GM19438 (cell line): Measurements from ENCODE around the gene SNTG2.
"Not testable (repeated sequence)": the region's sequence is repeated elsewhere in the genome, so short reads cannot be mapped to it uniquely, and the experiment has no call there.

Experiments
- ATAC-seq: cut with Tn5 transposase; IDR thresholded peaks from one replicate; pipeline ENCODE4 v1.9.1; 2021; ENCODE audit warnings: low read depth; ENCODE audit not compliant: unreplicated experiment

SNTG2 gene

DNA sequence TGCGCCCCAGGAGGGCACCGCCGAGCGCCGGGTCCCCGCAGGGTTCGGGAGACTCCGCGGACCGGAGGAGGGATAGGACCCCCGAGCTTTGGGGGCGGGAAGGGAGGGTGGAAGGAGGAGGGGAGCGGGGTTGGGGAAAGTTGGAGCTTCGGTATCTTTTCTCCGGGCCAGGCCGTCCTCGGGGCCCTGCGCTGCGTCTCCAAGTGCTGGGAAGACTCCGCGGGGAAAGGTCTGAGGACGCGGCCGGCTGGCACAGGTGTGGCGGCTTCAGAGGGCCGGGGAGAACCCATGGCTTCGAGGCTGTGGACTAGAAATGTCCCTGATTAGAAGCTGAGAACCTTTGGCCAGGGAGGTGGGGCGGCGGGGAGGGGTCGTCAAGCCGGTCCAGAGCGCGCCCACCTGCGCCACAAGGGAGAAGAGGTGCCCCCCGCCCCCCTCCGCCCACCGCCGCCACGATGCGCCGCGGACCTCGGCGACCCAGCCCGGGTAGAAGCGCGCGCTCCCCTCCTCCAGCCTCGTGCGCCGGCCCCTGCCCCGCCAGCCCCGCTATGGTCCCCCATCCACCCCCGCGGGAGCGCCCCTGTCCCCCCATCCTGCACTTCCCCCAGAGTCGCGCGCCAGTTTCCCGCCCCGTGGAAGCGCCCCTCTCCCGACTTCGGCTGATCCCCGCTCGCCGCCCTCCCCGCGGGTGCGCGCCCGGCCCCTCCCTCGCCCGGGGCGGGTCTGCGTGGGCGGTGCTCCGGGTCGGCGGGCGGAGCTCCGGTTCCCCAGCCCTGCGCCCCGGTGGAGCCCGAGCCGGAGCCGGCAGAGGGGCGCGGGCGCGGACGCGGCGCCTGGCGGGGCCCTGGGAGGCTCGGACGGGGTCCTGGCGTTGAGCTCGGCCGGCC is at the start of gene SNTG2:
TSS of gene SNTG2 (plus strand) at position 770 of the 887 bp plus-strand sequence. CDS start 148 bp downstream, outside the sequence.
- no peak for ATAC-seq

DNA sequence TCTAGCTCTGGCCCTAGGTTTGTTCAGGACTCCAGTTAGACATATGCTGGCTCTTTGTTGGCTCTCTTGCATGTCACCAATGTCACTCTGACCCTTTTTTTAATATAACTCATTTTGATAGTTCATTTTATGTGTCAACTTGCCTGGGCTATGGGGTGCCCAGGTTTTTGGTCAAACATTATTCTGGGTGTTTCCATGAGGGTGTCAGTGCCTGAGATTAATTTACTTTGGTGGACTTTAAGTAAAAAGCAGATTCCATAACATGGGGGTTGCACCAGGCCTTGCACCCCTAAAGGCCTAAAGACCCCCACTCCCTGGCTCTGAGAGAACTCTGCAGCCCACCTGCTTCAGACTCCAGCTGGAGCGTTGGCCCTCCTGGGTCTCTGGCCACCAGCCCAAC is 48.1 kb upstream of the SNTG2 start:
- no peak for ATAC-seq

DNA sequence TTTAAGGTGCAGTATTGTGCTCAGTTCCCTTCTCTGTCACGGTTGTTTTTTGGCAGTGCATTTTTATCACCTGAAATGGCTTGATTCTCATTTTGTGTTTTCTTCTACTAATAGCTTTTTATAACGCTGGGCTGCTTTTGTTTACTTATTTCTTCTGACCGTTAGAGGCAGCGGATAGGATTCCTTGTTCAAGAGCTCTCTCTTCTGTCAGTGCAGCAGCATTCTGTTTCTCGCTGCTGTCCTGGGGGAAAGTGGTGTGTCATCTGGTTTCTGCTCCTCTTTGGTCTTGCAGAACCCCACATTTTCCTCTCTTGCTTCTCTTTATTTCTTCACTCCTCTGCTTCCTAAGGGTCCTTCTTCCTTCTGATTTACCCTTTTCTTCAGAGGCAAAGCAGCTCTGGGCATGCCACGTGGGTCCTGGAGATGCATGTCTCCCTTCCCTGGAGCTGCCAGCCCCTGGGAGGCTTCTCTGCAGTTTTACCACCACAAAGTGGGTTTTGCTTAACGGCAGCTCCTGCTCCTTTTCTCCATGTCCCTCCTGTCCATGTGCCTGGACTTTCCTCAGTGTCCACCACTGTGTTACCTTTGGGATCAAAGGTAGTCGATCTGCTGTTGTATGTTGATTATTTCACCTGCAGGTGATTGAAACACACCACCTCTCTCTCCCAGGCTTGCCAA is 47.3 kb upstream of the SNTG2 start:
- no peak for ATAC-seq

DNA sequence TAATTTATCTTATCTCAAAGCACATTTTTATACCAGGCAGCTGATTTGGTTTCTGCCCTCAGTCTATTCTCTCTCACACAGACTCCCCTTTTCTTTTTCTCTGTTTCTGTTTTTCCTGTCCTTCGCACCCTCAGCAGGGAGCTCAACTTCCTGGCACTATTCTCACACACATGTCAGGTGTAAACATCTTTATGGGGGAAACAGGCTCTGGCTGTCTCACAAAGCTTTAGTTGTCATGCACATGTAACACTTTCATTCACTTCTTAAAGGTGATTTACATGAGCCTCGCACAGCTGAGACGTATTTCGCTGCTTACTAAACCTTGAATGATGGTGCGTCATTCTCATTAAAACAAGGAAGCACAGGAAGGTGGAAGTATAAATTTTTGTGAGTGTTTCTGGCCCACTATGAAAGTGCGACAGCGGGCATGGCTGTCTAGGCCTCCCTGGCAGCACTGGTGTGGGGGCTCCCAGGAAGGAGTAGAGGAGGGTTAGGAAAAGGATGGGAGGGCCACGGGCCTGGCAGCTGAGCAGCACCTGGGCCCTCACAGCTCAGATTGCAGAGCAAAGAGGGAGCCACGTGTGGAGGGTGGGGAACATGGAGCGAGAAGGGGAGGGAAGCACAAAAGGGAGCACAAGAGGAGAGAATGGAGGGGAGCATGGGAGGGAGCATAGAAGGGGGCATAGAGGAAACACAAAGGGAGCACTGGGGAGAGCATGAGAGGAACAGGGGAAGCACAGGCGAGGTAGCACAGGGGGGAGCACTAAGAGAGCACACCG is 46.2 kb upstream of the SNTG2 start:
- no peak for ATAC-seq

DNA sequence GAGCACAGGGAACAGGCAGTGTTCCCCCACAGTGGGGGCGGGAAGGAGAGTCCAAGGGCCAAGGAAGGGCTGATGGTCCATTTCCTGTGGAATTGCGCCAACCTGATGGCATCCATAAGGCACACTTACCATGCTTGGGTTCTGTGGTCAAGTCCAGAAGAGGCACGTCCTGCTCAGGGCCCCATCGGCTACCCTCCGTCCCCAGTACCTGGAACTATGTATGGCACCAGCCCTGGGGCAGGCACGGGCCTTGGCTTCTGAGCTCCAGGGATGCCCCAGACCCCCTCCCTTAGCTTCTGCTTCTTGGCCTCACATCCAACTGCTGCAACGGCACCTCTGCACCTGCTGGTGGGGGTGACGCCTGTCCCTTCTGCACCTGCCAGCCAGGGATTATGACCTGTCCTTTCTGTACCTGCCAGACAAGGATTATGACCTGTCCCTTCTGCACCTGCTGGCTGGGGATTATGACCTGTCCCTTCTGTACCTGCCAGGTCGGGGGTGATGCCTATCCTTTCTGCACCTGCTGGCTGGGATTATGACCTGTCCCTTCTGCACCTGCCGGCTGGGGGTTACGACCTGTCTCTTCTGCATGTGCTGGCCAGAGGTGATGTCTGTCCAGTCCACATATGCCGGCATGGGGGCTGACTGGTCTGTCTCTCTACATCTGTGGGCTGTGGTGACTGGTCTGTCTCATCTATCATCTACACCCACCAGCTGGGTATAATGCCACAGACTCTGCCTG is 45.4 kb upstream of the SNTG2 start:
- ATAC-seq: no peak

DNA sequence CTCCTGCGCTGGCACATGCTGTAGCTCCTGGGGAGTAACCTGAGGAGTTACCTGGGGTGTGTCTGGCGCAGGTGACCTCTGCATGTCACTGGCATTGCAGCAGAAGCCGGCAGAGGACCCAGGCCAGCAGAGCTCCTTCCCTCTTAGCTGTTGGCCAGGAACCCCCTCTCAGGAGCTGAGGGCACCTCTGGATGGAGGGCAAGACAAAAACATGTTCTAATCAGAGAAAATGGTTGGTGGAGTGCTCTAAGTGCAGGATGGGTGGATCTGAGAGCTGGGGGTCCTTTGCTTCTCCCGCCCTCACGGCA is 44.9 kb upstream of the SNTG2 start:
- ATAC-seq: no peak

DNA sequence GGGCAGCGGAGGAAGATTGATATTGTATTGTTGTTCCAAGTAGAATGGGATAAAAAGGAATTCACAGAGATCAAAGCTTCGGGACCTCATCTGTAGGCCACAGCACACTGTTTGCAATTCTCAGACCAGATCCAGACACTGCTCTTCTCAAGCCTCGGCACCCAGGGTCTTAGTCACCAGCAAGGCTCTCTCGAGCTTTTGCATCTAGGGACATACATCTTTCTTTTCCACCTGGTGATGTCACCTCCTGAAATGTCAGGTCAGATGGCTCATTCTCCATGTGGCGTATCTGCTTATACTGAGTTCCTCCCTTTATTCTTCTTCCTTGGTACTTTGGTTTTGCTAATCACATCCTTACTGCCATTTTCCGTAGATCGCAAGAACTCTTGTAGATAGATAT is 42.9 kb upstream of the SNTG2 start:
- ATAC-seq: no peak

DNA sequence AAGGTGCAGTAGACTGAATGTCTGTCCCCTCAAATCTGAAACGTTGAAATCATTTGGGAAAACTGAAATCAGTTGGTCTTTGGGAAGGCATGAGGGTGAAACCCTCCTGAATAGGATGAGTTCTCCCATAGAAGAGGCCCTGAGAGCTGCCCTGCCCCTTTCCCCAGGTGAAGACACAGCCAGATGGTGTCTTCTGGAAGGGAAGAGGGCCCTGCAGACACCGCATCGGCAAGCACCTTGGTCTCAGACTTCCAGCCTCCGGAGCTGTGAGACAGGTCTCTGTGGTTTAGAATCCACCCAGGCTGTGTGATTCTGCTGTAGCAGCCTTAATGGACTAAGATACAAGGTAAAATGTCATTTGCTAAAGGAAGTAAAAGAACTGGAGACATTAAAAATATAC is 42.1 kb upstream of the SNTG2 start:
- no peak for ATAC-seq

DNA sequence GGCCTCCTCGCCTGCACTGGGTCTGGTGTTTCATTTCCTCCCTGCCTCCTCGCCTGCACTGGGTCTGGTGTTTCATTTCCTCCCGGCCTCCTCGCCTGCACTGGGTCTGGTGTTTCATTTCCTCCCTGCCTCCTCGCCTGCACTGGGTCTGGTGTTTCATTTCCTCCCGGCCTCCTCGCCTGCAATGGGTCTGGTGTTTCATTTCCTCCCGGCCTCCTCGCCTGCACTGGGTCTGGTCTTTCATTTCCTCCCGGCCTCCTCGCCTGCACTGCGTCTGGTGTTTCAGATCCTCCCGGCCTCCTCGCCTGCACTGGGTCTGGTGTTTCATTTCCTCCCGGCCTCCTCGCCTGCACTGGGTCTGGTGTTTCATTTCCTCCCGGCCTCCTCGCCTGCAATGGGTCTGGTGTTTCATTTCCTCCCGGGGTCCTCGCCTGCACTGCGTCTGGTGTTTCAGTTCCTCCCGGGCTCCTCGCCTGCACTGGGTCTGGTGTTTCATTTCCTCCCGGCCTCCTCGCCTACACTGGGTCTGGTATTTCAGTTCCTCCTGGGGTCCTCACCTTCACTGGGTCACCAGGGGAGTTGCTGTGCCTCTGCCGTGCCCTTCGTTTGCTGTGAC is 40.8 kb upstream of the SNTG2 start:
- not testable (repeated sequence) for ATAC-seq

DNA sequence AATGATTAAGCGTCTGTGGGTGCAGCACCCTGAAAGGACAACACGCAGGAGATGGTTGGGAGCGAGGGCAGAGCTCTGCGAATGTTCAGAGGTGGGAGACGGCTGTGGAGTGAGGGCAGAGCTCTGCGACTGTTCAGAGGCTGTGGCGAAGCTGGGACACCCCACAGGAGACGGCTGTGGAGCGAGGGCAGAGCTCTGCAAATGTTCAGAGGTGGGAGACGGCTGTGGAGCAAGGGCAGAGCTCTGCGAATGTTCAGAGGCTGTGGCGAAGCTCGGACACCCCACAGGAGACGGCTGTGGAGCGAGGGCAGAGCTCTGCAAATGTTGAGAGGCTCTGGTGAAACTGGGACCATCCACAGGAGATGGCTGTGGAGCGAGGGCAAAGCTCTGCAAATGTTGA is 40.0 kb upstream of the SNTG2 start:
- ATAC-seq: no peak

DNA sequence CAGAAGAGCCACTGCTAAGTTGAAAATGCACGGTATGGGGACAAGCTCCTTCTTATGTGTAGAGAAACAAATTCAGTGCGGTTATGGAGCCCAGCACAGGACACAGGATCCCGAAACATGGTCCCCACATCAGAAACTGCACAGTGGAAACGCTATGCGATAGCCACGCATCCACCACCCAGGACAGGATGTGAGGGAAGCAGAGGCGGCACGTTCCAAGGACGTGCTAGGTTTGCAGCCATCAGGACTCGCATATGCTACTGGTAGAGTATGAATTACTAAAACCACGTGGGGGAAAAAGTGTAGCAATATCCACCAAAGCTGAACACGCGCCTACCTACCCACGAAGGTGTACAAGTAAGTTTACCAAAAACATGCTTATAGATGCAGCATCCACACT is 34.7 kb upstream of the SNTG2 start:
- no peak for ATAC-seq

DNA sequence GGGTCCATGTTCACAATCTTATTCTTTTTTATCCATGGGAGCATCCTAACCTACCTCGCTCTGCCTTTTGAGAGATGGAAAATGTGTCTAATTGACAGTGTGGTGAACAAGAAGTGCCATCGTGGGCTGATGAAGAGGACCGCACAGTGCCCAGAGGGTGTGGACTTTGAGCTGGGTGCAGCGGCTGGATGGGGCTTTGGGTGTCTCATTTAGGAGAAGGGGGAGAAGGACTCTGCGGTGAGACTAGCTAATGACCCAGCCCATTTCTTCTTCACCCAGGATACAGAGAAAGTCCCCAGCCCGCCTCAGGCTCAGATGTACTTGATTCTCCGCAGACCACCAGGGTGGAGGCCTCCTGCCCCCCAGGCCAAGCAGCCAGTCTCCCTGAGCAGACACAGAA is 33.7 kb upstream of the SNTG2 start:
- no peak for ATAC-seq

DNA sequence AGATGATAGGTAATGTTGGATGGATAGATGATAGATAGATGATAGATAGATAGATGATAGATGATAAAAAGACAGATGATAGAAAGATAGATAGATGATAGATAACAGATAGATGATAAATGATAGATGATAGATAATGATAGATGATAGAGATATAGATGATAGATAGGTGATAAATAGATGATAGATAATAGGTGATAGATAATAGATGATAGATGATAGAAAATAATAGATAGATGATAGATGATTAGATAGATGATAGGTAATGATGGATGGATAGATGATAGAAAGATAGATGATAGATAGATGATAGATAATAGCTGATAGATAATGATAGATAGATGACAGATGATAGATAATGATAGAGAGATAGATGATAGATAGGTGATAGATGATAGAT is 31.0 kb upstream of the SNTG2 start:
- no peak for ATAC-seq

DNA sequence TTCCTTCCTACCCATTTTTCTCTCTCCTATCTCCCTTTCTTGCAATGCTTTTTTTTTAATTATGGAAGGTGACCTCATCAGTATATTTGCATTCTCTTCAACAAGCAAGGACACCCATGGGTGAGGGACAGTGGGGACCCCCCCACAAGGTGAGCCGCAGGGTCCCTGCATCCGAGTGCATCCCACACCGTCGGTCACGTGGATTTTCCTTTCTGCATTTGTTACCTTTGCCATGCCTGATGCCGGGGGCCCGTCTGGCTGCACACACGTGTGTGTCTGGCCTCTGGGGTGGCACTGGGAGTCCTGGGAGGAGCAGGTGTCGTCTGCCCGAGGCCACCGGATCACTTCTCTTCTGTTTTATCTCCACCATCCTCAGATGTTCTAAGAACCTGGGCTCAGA is 30.1 kb upstream of the SNTG2 start:
- ATAC-seq: no peak

DNA sequence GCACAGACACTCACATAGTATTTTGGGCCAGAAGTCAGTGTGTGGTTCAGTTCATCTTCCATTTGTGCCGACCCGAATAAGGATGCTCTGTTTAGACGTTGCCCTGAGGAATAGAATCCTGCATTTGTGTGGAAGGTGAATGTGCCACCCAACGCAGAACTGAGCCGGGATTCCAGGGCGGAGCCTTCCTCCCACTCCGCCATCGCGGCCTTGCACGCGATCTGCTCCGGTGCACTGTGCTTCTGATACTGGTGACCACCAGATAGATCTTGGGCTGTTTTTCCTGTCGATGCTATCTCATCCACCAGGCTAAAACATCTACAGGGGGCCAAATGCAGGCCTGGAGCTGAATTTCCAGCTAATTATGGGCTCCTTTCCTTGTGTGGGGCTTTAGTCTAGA is 29.6 kb upstream of the SNTG2 start:
- ATAC-seq: no peak

DNA sequence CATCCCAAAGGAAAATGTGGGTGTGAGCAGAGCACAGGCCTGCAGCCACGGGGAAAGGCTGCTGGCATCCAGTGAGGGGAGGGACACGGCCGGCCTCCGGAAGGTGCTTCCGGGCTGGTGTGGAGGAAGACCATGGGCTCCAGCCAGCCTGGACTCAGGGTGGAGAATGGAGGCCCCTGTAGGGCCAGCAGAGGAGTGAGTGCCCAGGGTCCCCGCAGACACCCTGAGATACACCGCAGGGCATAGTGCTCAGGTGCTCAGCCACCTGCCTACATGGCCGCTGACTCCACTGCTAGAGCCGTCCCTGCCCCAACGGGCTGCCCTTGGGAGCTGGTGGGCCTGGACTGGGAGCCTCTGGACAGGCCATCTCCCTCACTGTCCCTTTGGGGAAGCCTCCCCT is 28.5 kb upstream of the SNTG2 start:
- no peak for ATAC-seq

DNA sequence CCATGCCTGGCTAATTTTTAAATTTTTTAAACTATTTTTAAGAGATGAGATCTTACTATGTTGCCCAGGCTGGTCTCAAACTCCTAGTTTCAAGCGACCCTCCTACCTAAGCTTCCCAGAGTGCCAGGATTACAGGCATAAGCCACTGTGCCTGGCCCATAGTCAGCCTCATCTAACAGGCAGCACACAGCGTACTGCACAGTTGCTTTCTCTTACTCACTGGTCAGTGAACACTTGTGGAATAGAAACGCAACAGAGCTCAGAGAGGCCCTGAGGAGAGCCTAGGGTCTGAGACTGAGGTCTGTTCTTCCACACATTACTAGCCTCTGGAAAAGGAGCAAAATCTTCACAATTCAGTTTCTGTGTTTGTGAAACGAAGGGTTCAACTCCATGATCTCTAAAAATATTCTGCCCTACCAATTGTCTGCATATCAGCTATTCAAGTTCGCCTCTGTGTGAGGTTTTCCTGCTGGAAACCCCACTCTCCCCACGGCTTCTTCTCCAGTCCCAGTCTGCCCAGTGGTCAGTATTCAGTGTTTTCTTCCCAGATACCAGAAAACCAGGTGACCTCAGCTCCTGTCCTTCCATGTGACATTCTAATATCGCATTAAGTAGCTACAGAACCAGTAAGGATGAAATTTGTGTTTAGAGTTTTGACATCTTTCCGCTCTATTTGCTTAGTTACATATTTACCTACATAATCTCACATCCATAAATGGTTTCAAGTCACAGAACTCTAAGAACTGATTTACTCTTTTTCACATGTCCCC is 26.6 kb upstream of the SNTG2 start:
- ATAC-seq: no peak

DNA sequence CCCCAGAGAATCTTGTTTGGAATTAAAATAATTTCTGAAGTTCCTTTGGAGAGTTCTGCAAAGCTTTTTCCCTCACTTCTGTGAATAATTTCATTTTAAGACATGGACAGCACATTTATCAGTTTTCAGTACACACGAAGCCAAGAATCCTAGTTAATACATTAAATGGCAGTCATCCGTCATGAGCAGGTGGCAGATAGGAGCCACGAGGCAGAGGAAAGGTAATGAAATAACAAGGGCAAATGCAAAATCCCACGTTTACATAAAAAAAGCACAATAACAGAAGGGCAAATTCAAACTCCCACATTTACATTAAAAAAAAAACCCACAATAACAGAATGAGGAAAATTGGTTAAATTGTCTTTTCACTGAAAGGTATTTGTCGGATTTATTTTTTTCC is 25.9 kb upstream of the SNTG2 start:
- no peak for ATAC-seq

DNA sequence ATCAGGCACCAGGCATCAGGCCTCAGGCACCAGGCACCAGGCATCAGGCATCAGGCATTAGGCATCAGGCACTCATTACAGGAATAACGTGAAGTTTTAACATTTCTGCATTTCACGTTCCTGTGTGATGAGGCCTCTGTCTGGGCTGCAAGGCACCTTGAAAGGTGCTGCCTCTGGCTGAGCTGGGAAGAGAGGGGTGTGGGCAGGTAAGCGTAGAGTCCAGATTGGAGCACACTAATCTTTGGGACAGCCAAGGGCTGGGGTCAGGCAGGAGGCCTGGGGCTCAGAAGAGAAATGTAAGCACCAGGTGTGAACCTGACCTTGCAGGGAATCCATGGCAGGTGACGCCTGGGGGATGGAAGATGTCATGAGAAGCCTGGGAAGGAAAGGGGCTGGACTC is 25.3 kb upstream of the SNTG2 start:
- ATAC-seq: no peak

DNA sequence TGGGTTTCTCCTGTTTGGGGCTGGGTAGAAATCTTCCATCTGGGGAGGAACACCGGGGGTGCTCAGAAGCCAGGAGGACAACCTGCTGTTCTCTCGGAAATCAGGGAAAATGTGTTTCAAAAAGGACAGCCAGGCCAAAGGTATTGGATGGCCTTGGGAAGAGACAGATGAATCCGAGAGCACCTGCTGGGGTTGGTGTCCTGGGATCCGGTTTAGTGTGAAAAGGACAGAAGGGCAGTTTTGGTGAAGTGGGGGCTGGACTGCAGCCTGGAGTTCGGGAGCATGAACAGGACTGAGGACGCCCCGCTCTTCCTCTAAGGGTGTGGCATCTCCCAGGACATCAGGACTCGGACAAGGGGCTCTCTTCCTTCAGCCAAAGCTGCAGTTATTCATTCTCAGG is 24.9 kb upstream of the SNTG2 start:
- no peak for ATAC-seq
